Adrenal gland (tissue), 12 donors: ENCODE results near the gene MTHFD1L. TPM values are rescaled to one million over a fixed set of nuclear protein-coding genes. Genes with fewer than 3 reads are reported as not detected.

Experiments used
- DNase-seq, 7 donors: peaks; one replicate each; pipeline ENCODE4 v3.0.0-alpha.2; 2019 to 2020
- H3K27ac ChIP-seq, 5 donors: fragments of 200-600 bp; sonication (generic) in 4 of 5; 1 replicate in 3 of 5; 2 replicates in 2 of 5; pipeline versions ENCODE4 v1.5.1 to v1.8.0; 2016 to 2020; ENCODE audit warnings: mild to moderate bottlenecking in 1 of 5
- H3K27me3 ChIP-seq: fragments of 200-600 bp; 2 replicates; pipeline ENCODE4 v1.8.0; 2021
- H3K36me3 ChIP-seq, 2 donors: fragments of 200-600 bp; replicated peaks in 1 of 2; 1 replicate in 1 of 2; 2 replicates in 1 of 2; pipeline versions ENCODE4 v1.5.1 to v1.8.0; 2018 to 2022
- H3K4me1 ChIP-seq, 2 donors: fragments of 200-600 bp; replicated peaks in 1 of 2; 1 replicate in 1 of 2; 2 replicates in 1 of 2; pipeline versions ENCODE4 v1.5.1 to v1.8.0; 2018 to 2021
- H3K4me3 ChIP-seq, 4 donors: fragments of 200-600 bp; sonication (generic) in 3 of 4; one replicate each; pipeline ENCODE4 v1.5.1; 2016 to 2018
- H3K9me3 ChIP-seq, 3 donors: fragments of 200-600 bp; sonication (generic) in 1 of 3; replicated peaks in 1 of 3; 1 replicate in 2 of 3; 2 replicates in 1 of 3; pipeline versions ENCODE4 v1.5.1 to v1.8.0; 2016 to 2021
- CTCF ChIP-seq, 6 experiments: fragments of 450-650 bp in 4 of 6; fragments of 200-600 bp in 2 of 6; sonication (generic) in 1 of 6; IDR thresholded peaks; 1 replicate in 5 of 6; 2 replicates in 1 of 6; pipeline versions ENCODE4 v1.5.1 to v1.8.0; 2016 to 2021; ENCODE audit warnings: antibody characterized with exemption in 6 of 6, mild to moderate bottlenecking in 2 of 6, moderate library complexity in 1 of 6
- POLR2A ChIP-seq, 2 donors: fragments of 450-650 bp; IDR thresholded peaks; one replicate each; pipeline ENCODE4 v1.6.1; 2017; ENCODE audit warnings: antibody characterized with exemption in 2 of 2, mild to moderate bottlenecking in 2 of 2, moderate library complexity in 1 of 2
- WGBS, 4 donors: extraction: QIAGEN DNeasy Blood & Tissue Kit in 2 of 4; methylation state at CpG; one replicate each; pipeline versions ENCODE4 v1.1.5 to v1.1.7; 2013 to 2017; 5-methylcytosine and 5-hydroxymethylcytosine counted together
- intact Hi-C, 2 donors: fragments of 100-400 bp; cut with DNase I; formaldehyde crosslinking; loops; one replicate each; pipeline versions ENCODE4 v1.14.1 to v1.15.0; 2022 to 2023
- polyA plus RNA-seq, 3 donors: library from polyadenylated mRNA; stranded (reverse); fragments of 200-250 nt in 2 of 3; fragments of 350-450 nt in 1 of 3; fragmentation: Illumina TruSeq in 1 of 3; extraction: RNeasy Lipid Tissue Mini Kit (QIAGEN cat#74804) in 1 of 3; gene quantifications; one replicate each; pipeline ENCODE4 v1.2.3, GENCODE V29; 2013 to 2014
- total RNA-seq, 9 donors: library from RNA; depleted of rRNA in 4 of 9; stranded (reverse); fragments of >200 nt in 4 of 9; fragments of 120-200 nt in 1 of 9; fragmentation: NEBNext Ultra II Directional in 1 of 9; extraction: Animal tissue kit (Norgen Biotek cat#: 25700) in 1 of 9; gene quantifications; one replicate each; pipeline versions ENCODE4 v1.1.0 to v1.2.4, GENCODE V29; 2013 to 2023
- donor health status: healthy with polysubstance abuse.
- donor health status: Bipolar disorder and iron deficiency.
- donor health status: DM: yes; HTN: yes; CAD: no.
- donor health status: DM: no; HTN: no; CAD: no.
- donor health status: DM: no; HTN: no; CAD: no.
- donor health status: DM: yes; HTN: yes; CAD: no.

MTHFD1L gene
- total and polyA plus RNA-seq, 12 donors: 8.5 to 28.8 (median 18.1) TPM

GRCh38 chr6:151005164-151005563 is 139.7 kb downstream of the MTHFD1L start:
- H3K36me3 ChIP-seq: no peaks in the 10 kb centered on the region
- peak overlapping the region in 2 of 5 donors; percentile 73 to 77 for H3K27ac ChIP-seq
- no peak for DNase-seq
- H3K4me3 ChIP-seq: no peak overlapping the region
- H3K27me3 ChIP-seq: no peaks in the 10 kb centered on the region
- TF ChIP-seq CTCF (IDR thresholded peaks at IDR 0.05): no peak
- no peak for TF ChIP-seq POLR2A (IDR thresholded peaks at IDR 0.05)
- H3K9me3 ChIP-seq: no peaks in the 10 kb centered on the region
- peaks cover 6 to 20% of the 10 kb centered on the region in 2 donors for H3K4me1 ChIP-seq
- WGBS, 4 donors: 81 to 89% (median 88%) methylated on average over 6 of the region's 6 CpGs
- intact Hi-C loops: loop anchor here in 1 of 2 donors (10.0 kb wide), 1 partner anchor 110 kb away; no protein-coding TSS in a partner anchor

- Histone ChIP-seq H3K9me3 (no peaks in the 10 kb centered on the region), H3K36me3 (no peaks in the 10 kb centered on the region), H3K4me1 (peaks cover 6 to 20% of the 10 kb centered on the region in 2 donors), H3K4me3 (no peak overlapping the region), H3K27ac (no peak overlapping the region), H3K27me3 (no peaks in the 10 kb centered on the region)
- TF ChIP-seq CTCF (IDR thresholded peaks at IDR 0.05) (no peak), POLR2A (IDR thresholded peaks at IDR 0.05) (no peak)
- no peak for DNase-seq
- intact Hi-C loops: loop anchor here in 1 of 2 donors (10.0 kb wide), 1 partner anchor 111 kb away; no protein-coding TSS in a partner anchor
- WGBS, 4 donors: 87 to 92% (median 89%) methylated on average over 13 of the region's 13 CpGs
Observed at GRCh38 chr6:151005896-151006632, 140.6 kb downstream of the MTHFD1L start.

GRCh38 chr6:151007076-151007475 is 141.6 kb downstream of the MTHFD1L start:
- TF ChIP-seq CTCF (IDR thresholded peaks at IDR 0.05): no peak
- no peak for TF ChIP-seq POLR2A (IDR thresholded peaks at IDR 0.05)
- no peaks in the 10 kb centered on the region for H3K9me3 ChIP-seq
- no peak for DNase-seq
- peaks cover under 1 to 16% of the 10 kb centered on the region in 2 donors for H3K4me1 ChIP-seq
- H3K36me3 ChIP-seq: no peaks in the 10 kb centered on the region
- intact Hi-C loops: loop anchor here in 1 of 2 donors (10.0 kb wide), 1 partner anchor 112 kb away; no protein-coding TSS in a partner anchor
- no peak overlapping the region for H3K4me3 ChIP-seq
- H3K27ac ChIP-seq: no peak overlapping the region
- WGBS, 4 donors: 86 to 95% (median 90%) methylated on average over 3 of the region's 3 CpGs
- no peaks in the 10 kb centered on the region for H3K27me3 ChIP-seq

GRCh38 chr6:151007922-151008321 is 142.4 kb downstream of the MTHFD1L start:
- WGBS, 4 donors: 79 to 95% (median 86%) methylated on average over 4 of the region's 4 CpGs
- no peak for TF ChIP-seq POLR2A (IDR thresholded peaks at IDR 0.05)
- TF ChIP-seq CTCF (IDR thresholded peaks at IDR 0.05): no peak
- H3K27ac ChIP-seq: no peak overlapping the region
- no peak overlapping the region for H3K4me3 ChIP-seq
- no peaks in the 10 kb centered on the region for H3K27me3 ChIP-seq
- no peak for DNase-seq
- no peaks in the 10 kb centered on the region for H3K9me3 ChIP-seq
- no peaks in the 10 kb centered on the region for H3K36me3 ChIP-seq
- H3K4me1 ChIP-seq: peaks cover 0 to 13% of the 10 kb centered on the region in 2 donors
- intact Hi-C loops: loop anchor here in 1 of 2 donors (10.0 kb wide), 1 partner anchor 113 kb away; no protein-coding TSS in a partner anchor
